HepG2 (cell line): ENCODE results near the gene CTF1. TPM values are rescaled to one million over a fixed set of nuclear protein-coding genes. Genes with fewer than 3 reads are reported as not detected.

Source experiments
- BCL3 ChIP-seq: sonication (generic); formaldehyde crosslinking; IDR thresholded peaks from 2 replicates; pipeline ENCODE4 v1.5.1; 2020; ENCODE audit warnings: mild to moderate bottlenecking, missing genetic modification reagents, moderate library complexity
- IRF1 ChIP-seq: sonication (generic); formaldehyde crosslinking; IDR thresholded peaks from 2 replicates; pipeline ENCODE4 v1.4.0; 2020; ENCODE audit warnings: low read depth, mild to moderate bottlenecking, missing genetic modification reagents
- MAFK ChIP-seq, 2 experiments: IDR thresholded peaks in 1 of 2; conservative IDR thresholded peaks in 1 of 2; 2 replicates each; pipeline ENCODE4 v1.6.1; 2011; ENCODE audit warnings: improper control_type of control experiment in 2 of 2, low read length in 2 of 2
- MAZ ChIP-seq, 2 experiments: sonication (generic) in 1 of 2; formaldehyde crosslinking in 1 of 2; IDR thresholded peaks; 2 replicates each; pipeline versions ENCODE4 v1.5.0 to v1.6.1; 2012 to 2020; ENCODE audit warnings: low read depth in 2 of 2, mild to moderate bottlenecking in 2 of 2, borderline replicate concordance in 1 of 2, improper control_type of control experiment in 1 of 2, low read length in 1 of 2, missing genetic modification reagents in 1 of 2, moderate library complexity in 1 of 2
- MNT ChIP-seq: fragments of 450-650 bp; IDR thresholded peaks from 2 replicates; pipeline ENCODE4 v1.6.1; 2016
- MXI1 ChIP-seq: IDR thresholded peaks from 3 replicates; pipeline ENCODE4 v1.6.1; 2012; ENCODE audit warnings: low read depth, low read length, inconsistent platforms, borderline replicate concordance
- NFIB ChIP-seq: sonication (generic); formaldehyde crosslinking; IDR thresholded peaks from 2 replicates; pipeline ENCODE4 v1.9.0; 2021; ENCODE audit warnings: missing genetic modification reagents, mild to moderate bottlenecking, borderline replicate concordance
- NR2F2 ChIP-seq: IDR thresholded peaks from 2 replicates; pipeline ENCODE4 v1.6.1; 2012; ENCODE audit warnings: low read depth, inconsistent platforms, borderline replicate concordance
- RBM39 ChIP-seq: fragments of 200-400 bp; formaldehyde crosslinking; IDR thresholded peaks from one replicate; pipeline ENCODE4 v1.6.1; 2018; ENCODE audit warnings: antibody characterized with exemption, mild to moderate bottlenecking, low read depth, low read length; ENCODE audit not compliant: poor library complexity, severe bottlenecking
- RFX5 ChIP-seq: IDR thresholded peaks from 2 replicates; pipeline ENCODE4 v1.6.1; 2011; ENCODE audit warnings: low read depth, low read length, improper control_type of control experiment
- RORA ChIP-seq: sonication (generic); formaldehyde crosslinking; IDR thresholded peaks from 2 replicates; pipeline ENCODE4 v1.5.0; 2020; ENCODE audit warnings: mild to moderate bottlenecking, missing genetic modification reagents, moderate library complexity
- SOX13 ChIP-seq, 3 experiments: fragments of 450-650 bp in 1 of 3; sonication (generic) in 1 of 3; formaldehyde crosslinking in 1 of 3; IDR thresholded peaks in 2 of 3; conservative IDR thresholded peaks in 1 of 3; 2 replicates each; pipeline versions ENCODE4 v1.5.0 to v1.6.1; 2016 to 2020; ENCODE audit warnings: antibody characterized with exemption in 1 of 3, mild to moderate bottlenecking in 1 of 3, missing compliant biosample characterization in 1 of 3, missing genetic modification reagents in 1 of 3, moderate library complexity in 1 of 3
- TFE3 ChIP-seq: IDR thresholded peaks from 2 replicates; pipeline ENCODE4 v1.6.1; 2016
- THAP7 ChIP-seq: sonication (generic); formaldehyde crosslinking; IDR thresholded peaks from 2 replicates; pipeline ENCODE4 v1.8.1; 2023; ENCODE audit warnings: mild to moderate bottlenecking, missing genetic modification reagents
- ZNF101 ChIP-seq: sonication (generic); formaldehyde crosslinking; IDR thresholded peaks from 2 replicates; pipeline ENCODE4 v1.4.0; 2020; ENCODE audit warnings: mild to moderate bottlenecking, low read depth, missing genetic modification reagents, borderline replicate concordance
- ZNF317 ChIP-seq: sonication (generic); formaldehyde crosslinking; IDR thresholded peaks from 2 replicates; pipeline ENCODE4 v1.5.0; 2020; ENCODE audit warnings: mild to moderate bottlenecking, missing genetic modification reagents
- ZNF552 ChIP-seq: sonication (generic); formaldehyde crosslinking; IDR thresholded peaks from 2 replicates; pipeline ENCODE4 v1.9.0; 2022; ENCODE audit warnings: missing genetic modification reagents, mild to moderate bottlenecking, borderline replicate concordance
- ZSCAN12 ChIP-seq: sonication (generic); formaldehyde crosslinking; IDR thresholded peaks from 2 replicates; pipeline ENCODE4 v1.9.0; 2021; ENCODE audit warnings: mild to moderate bottlenecking, missing genetic modification reagents
- polyA plus RNA-seq, 8 experiments: library from polyadenylated mRNA; depleted of rRNA in 3 of 8; stranded (reverse) in 7 of 8; unstranded in 1 of 8; fragments of >200 nt; fragmentation: Illumina TruSeq in 4 of 8; extraction: Trizol in 4 of 8; gene quantifications; 2 replicates each; pipeline versions ENCODE4 v1.2.1 to v1.2.3, GENCODE V29; 2011 to 2016; ENCODE audit warnings: low read depth in 4 of 8, missing spikeins in 1 of 8, mixed read lengths in 1 of 8; ENCODE audit not compliant: insufficient read depth in 1 of 8
- total RNA-seq, 5 experiments: library from RNA; depleted of rRNA; stranded (reverse); fragments of >200 nt; fragmentation: Illumina TruSeq; extraction: Trizol; gene quantifications; 2 replicates each; pipeline ENCODE4 v1.2.3, GENCODE V29; 2016; ENCODE audit warnings: low read depth in 1 of 5

CTF1 gene
- total and polyA plus RNA-seq, 2 of the 13 experiments (the other 11 are each of a cell fraction or from before 2014, with no cell fraction given), result 0.13 to 1.8 TPM

- TF ChIP-seq THAP7 (peak; percentile 100), RORA (CRISPR knock-in tag) (no peak), MAZ (IDR thresholded peaks at IDR 0.05; ENCODE audit: borderline replicate concordance, low read depth, low read length) (peak; percentile 97), MAZ (CRISPR knock-in tag; IDR thresholded peaks at IDR 0.05; ENCODE audit: low read depth) (peak; percentile 80; the same call in 1 of the 2 replicates), MAFK (conservative IDR thresholded peaks at IDR 0.05 in 1 of 2, IDR thresholded peaks at IDR 0.05 in 1 of 2; ENCODE audit: low read length in 2 of 2) (no peak), ZNF552 (CRISPR knock-in tag) (no peak; the same call in 1 of the 2 replicates), NR2F2 (peak; percentile 33; the same call in 1 of the 2 replicates), NFIB (no peak), RBM39 (no peak), BCL3 (CRISPR knock-in tag) (peak; percentile 25; the same call in 1 of the 2 replicates), MNT (peak; percentile 54), MXI1 (peak; percentile 81; the same call in 1 of the 3 replicates), RFX5 (0 out of 2 replicates have a peak, but pooled peaks have one; percentile 26), IRF1 (CRISPR knock-in tag) (no peak), ZNF317 (peak; percentile 64; the same call in 1 of the 2 replicates), SOX13 (IDR thresholded peaks at IDR 0.05) (peak; percentile 21; the same call in 1 of the 2 replicates), SOX13 (CRISPR knock-in tag; conservative IDR thresholded peaks at IDR 0.05 in 1 of 2, IDR thresholded peaks at IDR 0.05 in 1 of 2) (peak in 1 of 2 experiments; percentile 73; a peak in 2 of 4 replicates), TFE3 (CRISPR knock-in tag) (peak; percentile 65), ZNF101 (no peak), ZSCAN12 (CRISPR knock-in tag) (no peak)
These were observed 26.6 kb downstream of the CTF1 start (continued) for GRCh38 chr16:30922960-30923535.
